ENCODE results near the gene RBFOX1.

The RBFOX1 gene

DNA sequence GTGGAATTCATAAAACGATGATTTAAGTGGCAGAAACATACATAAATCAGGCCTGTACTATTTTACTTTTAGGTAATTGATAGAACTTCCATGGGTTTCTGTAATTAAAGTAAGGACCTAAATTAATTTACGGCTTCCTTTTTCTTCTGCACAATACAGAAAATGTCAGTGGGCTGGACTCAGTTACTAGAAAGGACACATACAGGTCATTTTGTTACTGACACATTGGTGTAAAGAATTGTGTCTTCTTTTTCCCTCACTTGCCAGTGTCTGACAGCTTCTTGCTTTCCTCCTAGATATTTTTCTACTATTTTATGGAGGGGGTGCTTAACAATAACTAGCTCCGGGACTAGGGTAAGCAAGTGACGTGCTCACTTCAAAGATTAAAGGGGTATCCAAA lies 304.8 kb downstream of the RBFOX1 start:
- Histone ChIP-seq H3K36me3 (no peaks in the 10 kb centered on the region), H3K4me3 (ENCODE audit: low read depth, low read length) (no peak overlapping the region), H3K9me3 (no peaks in the 10 kb centered on the region; the same call in 1 of the 2 replicates), H3K4me1 (no peaks in the 10 kb centered on the region), H3K27me3 (no peaks in the 10 kb centered on the region)
- TF ChIP-seq, protein P1, sequence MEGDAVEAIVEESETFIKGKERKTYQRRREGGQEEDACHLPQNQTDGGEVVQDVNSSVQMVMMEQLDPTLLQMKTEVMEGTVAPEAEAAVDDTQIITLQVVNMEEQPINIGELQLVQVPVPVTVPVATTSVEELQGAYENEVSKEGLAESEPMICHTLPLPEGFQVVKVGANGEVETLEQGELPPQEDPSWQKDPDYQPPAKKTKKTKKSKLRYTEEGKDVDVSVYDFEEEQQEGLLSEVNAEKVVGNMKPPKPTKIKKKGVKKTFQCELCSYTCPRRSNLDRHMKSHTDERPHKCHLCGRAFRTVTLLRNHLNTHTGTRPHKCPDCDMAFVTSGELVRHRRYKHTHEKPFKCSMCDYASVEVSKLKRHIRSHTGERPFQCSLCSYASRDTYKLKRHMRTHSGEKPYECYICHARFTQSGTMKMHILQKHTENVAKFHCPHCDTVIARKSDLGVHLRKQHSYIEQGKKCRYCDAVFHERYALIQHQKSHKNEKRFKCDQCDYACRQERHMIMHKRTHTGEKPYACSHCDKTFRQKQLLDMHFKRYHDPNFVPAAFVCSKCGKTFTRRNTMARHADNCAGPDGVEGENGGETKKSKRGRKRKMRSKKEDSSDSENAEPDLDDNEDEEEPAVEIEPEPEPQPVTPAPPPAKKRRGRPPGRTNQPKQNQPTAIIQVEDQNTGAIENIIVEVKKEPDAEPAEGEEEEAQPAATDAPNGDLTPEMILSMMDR (IDR thresholded peaks at IDR 0.05; ENCODE audit: low read depth, low read length): no peak
- no peak for DNase-seq

DNA sequence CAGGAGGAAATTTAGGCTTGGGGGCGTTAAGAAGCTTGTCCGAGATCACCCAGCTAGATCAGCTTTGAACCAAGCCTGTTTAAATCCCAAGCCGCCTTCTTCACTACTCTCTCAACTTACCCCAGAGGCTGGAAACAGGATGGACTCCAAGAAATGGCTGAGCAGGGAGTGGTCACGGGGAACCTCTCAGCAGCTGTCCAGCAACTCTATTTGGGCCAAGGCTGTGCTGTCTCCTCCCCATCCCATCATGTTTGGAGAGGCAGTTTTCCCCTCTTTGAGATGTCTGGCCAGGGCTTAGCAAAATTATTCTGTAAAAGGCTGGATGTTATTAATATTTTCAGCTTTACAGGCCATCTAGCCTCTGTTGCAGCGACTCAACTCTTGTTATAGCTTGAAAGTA lies 305.7 kb downstream of the RBFOX1 start:
- Histone ChIP-seq H3K9me3 (no peaks in the 10 kb centered on the region; the same call in 1 of the 2 replicates), H3K36me3 (no peaks in the 10 kb centered on the region), H3K4me3 (ENCODE audit: low read depth, low read length) (no peak overlapping the region), H3K4me1 (no peaks in the 10 kb centered on the region), H3K27me3 (no peaks in the 10 kb centered on the region)
- DNase-seq: no peak
- TF ChIP-seq, protein P1 (IDR thresholded peaks at IDR 0.05; ENCODE audit: low read depth, low read length): no peak

DNA sequence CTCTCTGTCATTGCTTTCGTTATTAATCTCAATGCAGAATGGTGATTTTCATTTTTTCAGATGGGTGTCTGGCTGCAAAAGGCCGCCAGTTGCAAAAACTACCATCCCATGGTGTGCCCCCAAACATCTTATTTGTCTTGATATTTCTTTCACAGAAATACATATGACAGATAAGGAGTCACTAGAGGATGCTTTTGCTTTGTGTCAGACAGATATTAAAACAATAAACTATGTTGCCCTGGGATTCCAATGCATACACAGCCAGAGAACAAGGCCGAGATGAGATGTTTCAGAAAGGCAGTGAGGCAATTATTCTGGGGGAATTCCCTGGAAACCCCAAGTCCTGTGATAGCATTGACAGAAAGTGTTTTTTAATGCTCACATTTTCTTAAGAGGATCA lies 307.7 kb downstream of the RBFOX1 start:
- Histone ChIP-seq H3K4me3 (ENCODE audit: low read depth, low read length) (no peak overlapping the region), H3K9me3 (no peaks in the 10 kb centered on the region; the same call in 1 of the 2 replicates), H3K36me3 (no peaks in the 10 kb centered on the region), H3K4me1 (no peaks in the 10 kb centered on the region), H3K27me3 (no peaks in the 10 kb centered on the region)
- DNase-seq: no peak
- TF ChIP-seq, protein P1 (IDR thresholded peaks at IDR 0.05; ENCODE audit: low read depth, low read length): no peak

DNA sequence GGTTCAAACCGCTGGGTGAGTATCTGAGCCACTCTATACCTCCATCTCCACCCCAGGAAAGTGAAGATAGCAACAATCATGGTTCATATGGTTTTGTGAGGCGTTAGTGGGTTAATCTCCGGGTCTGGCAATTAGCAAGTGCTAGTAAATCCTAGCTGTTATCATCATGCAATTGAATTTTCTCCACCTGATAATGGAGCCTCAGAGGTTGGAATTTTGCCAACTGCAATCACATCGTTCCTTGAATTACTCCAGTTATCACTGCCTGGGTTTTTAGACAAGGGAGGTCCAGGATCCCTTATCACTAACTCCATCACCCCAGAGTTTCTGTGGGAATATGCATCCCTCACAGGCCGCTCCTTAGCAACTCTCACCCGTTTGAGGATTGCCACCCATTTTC lies 311.5 kb downstream of the RBFOX1 start:
- H3K36me3 ChIP-seq: no peaks in the 10 kb centered on the region
- H3K4me1 ChIP-seq: no peaks in the 10 kb centered on the region
- H3K9me3 ChIP-seq: no peaks in the 10 kb centered on the region; the same call in 1 of the 2 replicates
- TF ChIP-seq, protein P1 (IDR thresholded peaks at IDR 0.05; ENCODE audit: low read depth, low read length): no peak
- H3K4me3 ChIP-seq (ENCODE audit: low read depth, low read length): no peak overlapping the region
- DNase-seq: no peak
- no peaks in the 10 kb centered on the region for H3K27me3 ChIP-seq

DNA sequence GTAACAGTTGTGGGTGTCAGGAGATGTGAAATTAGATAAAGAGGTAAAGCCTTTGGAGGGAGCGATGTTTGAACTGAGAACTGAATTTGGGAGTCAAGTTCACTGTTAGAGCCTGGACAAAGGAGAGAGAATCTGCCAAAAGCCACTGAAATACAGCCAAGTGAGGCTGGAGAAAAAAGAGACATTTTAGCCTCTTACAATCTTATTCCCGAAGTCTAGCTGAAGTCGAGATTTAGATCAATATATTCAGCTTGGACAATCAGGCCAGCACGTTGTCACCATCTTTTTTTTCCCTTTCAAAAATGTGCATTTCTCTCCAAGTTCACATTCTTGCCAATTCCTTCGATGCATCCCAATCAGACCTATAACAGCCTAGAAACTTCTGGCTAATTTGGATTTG lies 312.2 kb downstream of the RBFOX1 start:
- Histone ChIP-seq H3K4me1 (no peaks in the 10 kb centered on the region), H3K9me3 (no peaks in the 10 kb centered on the region; the same call in 1 of the 2 replicates), H3K4me3 (ENCODE audit: low read depth, low read length) (no peak overlapping the region), H3K36me3 (no peaks in the 10 kb centered on the region), H3K27me3 (no peaks in the 10 kb centered on the region)
- TF ChIP-seq, protein P1 (IDR thresholded peaks at IDR 0.05; ENCODE audit: low read depth, low read length): no peak
- no peak for DNase-seq

DNA sequence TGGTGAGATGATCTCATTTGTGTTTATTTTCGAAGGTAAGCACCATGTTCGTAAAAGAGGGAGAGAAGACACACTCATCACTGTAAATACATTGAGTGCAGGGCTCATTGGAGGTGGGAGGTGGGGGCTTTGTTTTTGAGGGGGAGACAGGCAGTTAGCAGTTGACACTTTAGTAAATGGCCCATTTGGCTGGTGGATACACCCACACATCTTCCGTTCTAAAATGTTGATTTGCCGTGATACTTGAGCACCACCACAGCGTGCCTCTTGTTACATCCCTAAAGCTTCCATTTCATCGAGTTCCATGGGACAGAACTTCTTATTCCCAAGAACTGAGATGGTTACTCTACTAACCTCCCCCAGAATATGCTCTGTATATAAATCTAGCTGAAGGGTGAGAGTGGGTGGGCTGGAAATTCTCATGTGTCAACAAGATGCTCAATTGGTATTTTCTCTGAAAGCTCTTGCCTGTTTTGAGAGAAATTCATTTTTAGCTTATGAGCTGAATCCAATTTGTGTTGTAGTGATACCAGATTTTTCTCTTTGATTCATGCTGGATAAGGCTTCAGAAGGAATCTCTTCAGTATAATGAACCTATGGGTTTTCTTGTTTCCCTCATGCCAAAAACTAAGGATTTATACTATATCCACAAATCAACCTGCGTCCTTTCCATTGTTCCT lies 314.3 kb downstream of the RBFOX1 start:
- Histone ChIP-seq H3K36me3 (no peaks in the 10 kb centered on the region), H3K4me1 (no peaks in the 10 kb centered on the region), H3K27me3 (no peaks in the 10 kb centered on the region), H3K4me3 (ENCODE audit: low read depth, low read length) (no peak overlapping the region), H3K9me3 (no peaks in the 10 kb centered on the region; the same call in 1 of the 2 replicates)
- DNase-seq: no peak
- TF ChIP-seq, protein P1 (IDR thresholded peaks at IDR 0.05; ENCODE audit: low read depth, low read length): no peak

Data from BE2C (cell line).